Measurements from ENCODE around the gene SYNRG. TPM values are rescaled to one million over a fixed set of nuclear protein-coding genes. Genes with fewer than 3 reads are reported as not detected.
A peak's percentile ranks its signal among the peaks of the same experiment; 100 is the strongest.

The SYNRG gene
- total and polyA plus RNA-seq, 2 of the 13 experiments (the other 11 are each of a cell fraction or from before 2014, with no cell fraction given): 7.3 to 8.7 TPM

DNA sequence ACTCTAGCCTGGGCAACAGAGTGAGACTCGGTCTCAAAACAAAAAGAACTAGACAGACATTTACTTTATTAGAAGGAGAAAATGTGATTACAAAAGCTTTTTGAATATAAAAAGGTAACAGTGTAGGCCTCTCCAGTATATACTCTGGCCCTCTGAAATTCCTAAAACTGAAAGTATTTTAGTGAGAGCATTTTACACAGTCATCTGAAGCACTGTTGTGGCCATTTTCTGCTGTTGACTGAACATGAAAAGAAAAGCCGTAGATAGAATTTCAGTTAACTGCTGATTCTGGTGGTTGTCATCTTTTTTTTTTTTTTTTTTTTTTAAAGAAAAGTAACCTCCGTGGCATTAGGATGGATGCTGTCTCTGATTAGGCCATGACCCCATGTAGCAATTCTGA lies 103.9 kb downstream of the SYNRG start:
- intact Hi-C loops (cut with micrococcal nuclease; ENCODE audit: unreplicated experiment): no loop called here
- H3K4me2 ChIP-seq (ENCODE audit: low read depth, low read length): no peak overlapping the region
- H3K9ac ChIP-seq (ENCODE audit: insufficient read depth, low read depth, low read length): no peak overlapping the region
- no peak overlapping the region for H3K27ac ChIP-seq (ENCODE audit: extremely low read length, insufficient read depth, low read length)
- BruUV-seq (replicated peaks): no TSS peak
- in situ Hi-C loops (cut with HindIII; ENCODE audit: extremely low pct_ligation_motif_present, low pct_unique_long_range_greater_than_20kb): no loop called here
- H2AFZ ChIP-seq (ENCODE audit: low read length): no peak overlapping the region
- peaks cover 4 to 9% of the 10 kb centered on the region in 2 experiments; a peak in 4 of 5 replicates for H3K36me3 ChIP-seq (replicated peaks in 1 of 2; ENCODE audit: control insufficient read depth in 1 of 2, insufficient read depth in 2 of 2, low read length in 2 of 2)
- H4K20me1 ChIP-seq (ENCODE audit: insufficient read depth, low read length): 0 out of 2 replicates have a peak, but pooled peaks cover 3% of the 10 kb centered on the region
- CTCF ChIA-PET (ENCODE audit: low intra/inter-chr PET ratio, low total read pairs): no interaction called here
- H3K27me3 ChIP-seq (ENCODE audit: control insufficient read depth in 1 of 2, insufficient read depth in 2 of 2, low read length in 2 of 2): no peaks in the 10 kb centered on the region
- DNase-seq (ENCODE audit: low spot score) (no peak), FAIRE-seq (no peak), ATAC-seq (no peak)
- no peaks in the 10 kb centered on the region for H3K9me3 ChIP-seq (ENCODE audit: low read length)
- peaks cover 58% of the 10 kb centered on the region for H3K4me1 ChIP-seq (ENCODE audit: insufficient read depth, low read length)
- H3K79me2 ChIP-seq (ENCODE audit: insufficient read depth, low read length): peaks cover 83% of the 10 kb centered on the region
- TF ChIP-seq SAP130 (CRISPR knock-in tag; IDR thresholded peaks at IDR 0.05; ENCODE audit: low read depth): no peak
- TF ChIP-seq, protein P1, sequence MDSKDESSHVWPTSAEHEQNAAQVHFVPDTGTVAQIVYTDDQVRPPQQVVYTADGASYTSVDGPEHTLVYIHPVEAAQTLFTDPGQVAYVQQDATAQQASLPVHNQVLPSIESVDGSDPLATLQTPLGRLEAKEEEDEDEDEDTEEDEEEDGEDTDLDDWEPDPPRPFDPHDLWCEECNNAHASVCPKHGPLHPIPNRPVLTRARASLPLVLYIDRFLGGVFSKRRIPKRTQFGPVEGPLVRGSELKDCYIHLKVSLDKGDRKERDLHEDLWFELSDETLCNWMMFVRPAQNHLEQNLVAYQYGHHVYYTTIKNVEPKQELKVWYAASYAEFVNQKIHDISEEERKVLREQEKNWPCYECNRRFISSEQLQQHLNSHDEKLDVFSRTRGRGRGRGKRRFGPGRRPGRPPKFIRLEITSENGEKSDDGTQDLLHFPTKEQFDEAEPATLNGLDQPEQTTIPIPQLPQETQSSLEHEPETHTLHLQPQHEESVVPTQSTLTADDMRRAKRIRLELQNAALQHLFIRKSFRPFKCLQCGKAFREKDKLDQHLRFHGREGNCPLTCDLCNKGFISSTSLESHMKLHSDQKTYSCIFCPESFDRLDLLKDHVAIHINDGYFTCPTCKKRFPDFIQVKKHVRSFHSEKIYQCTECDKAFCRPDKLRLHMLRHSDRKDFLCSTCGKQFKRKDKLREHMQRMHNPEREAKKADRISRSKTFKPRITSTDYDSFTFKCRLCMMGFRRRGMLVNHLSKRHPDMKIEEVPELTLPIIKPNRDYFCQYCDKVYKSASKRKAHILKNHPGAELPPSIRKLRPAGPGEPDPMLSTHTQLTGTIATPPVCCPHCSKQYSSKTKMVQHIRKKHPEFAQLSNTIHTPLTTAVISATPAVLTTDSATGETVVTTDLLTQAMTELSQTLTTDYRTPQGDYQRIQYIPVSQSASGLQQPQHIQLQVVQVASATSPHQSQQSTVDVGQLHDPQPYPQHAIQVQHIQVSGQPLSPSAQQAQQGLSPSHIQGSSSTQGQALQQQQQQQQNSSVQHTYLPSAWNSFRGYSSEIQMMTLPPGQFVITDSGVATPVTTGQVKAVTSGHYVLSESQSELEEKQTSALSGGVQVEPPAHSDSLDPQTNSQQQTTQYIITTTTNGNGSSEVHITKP (CRISPR knock-in tag; IDR thresholded peaks at IDR 0.05; ENCODE audit: low read depth): no peak
- no peak overlapping the region for H3K4me3 ChIP-seq (replicated peaks in 1 of 3; ENCODE audit: insufficient read depth in 1 of 3, low read depth in 2 of 3, low read length in 3 of 3)
- 89% methylated on average over 3 of the region's 3 CpGs for WGBS (ENCODE audit: low lambda C conversion rate)
- POLR2A ChIA-PET: no interaction called here

DNA sequence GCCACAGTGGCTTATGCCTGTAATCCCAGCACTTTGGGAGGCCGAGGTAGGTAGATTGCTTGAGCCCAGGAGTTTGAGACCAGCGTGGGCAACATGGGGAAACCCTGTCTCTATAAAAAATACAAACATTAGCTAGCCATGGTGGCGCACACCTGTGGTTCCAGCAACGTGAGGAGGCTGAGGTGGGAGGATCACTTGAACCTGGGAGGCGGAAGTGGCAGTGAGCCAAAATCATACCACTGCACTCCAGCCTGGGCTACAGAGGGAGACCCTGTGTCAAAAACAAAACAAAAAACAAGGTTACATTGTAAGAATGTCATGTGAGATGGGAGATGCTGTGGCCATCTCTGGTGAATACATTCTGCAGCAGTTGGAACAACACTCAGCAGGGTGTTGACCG lies 106.1 kb downstream of the SYNRG start:
- FAIRE-seq (no peak), DNase-seq (ENCODE audit: low spot score) (no peak), ATAC-seq (no peak)
- Histone ChIP-seq H3K4me1 (ENCODE audit: insufficient read depth, low read length) (peaks cover 67% of the 10 kb centered on the region), H4K20me1 (ENCODE audit: insufficient read depth, low read length) (0 out of 2 replicates have a peak, but pooled peaks cover 3% of the 10 kb centered on the region), H3K36me3 (replicated peaks in 1 of 2; ENCODE audit: control insufficient read depth in 1 of 2, insufficient read depth in 2 of 2, low read length in 2 of 2) (peaks cover 3 to 5% of the 10 kb centered on the region in 2 experiments; a peak in 4 of 5 replicates), H3K27ac (ENCODE audit: extremely low read length, insufficient read depth, low read length) (peak overlapping the region; percentile 86), H3K4me3 (replicated peaks in 1 of 3; ENCODE audit: insufficient read depth in 1 of 3, low read depth in 2 of 3, low read length in 3 of 3) (no peak overlapping the region), H3K79me2 (ENCODE audit: insufficient read depth, low read length) (peaks cover 88% of the 10 kb centered on the region), H3K9ac (ENCODE audit: insufficient read depth, low read depth, low read length) (no peak overlapping the region), H3K9me3 (ENCODE audit: low read length) (no peaks in the 10 kb centered on the region), H3K4me2 (ENCODE audit: low read depth, low read length) (no peak overlapping the region), H2AFZ (ENCODE audit: low read length) (no peak overlapping the region), H3K27me3 (ENCODE audit: control insufficient read depth in 1 of 2, insufficient read depth in 2 of 2, low read length in 2 of 2) (no peaks in the 10 kb centered on the region)
- intact Hi-C loops (cut with micrococcal nuclease; ENCODE audit: unreplicated experiment): no loop called here
- WGBS (ENCODE audit: low lambda C conversion rate): 95% methylated on average over 6 of the region's 6 CpGs
- TF ChIP-seq ZMYM3 (CRISPR knock-in tag; IDR thresholded peaks at IDR 0.05) (peak; percentile 13; the same call in 1 of the 2 replicates), ZZZ3 (CRISPR knock-in tag; IDR thresholded peaks at IDR 0.05; ENCODE audit: borderline replicate concordance) (no peak), ZNF501 (CRISPR knock-in tag; IDR thresholded peaks at IDR 0.05) (no peak), ZNF343 (CRISPR knock-in tag; IDR thresholded peaks at IDR 0.05) (no peak), ZNF460 (CRISPR knock-in tag; IDR thresholded peaks at IDR 0.05; ENCODE audit: borderline replicate concordance) (peak; percentile 64; the same call in 1 of the 2 replicates), HNRNPLL (IDR thresholded peaks at IDR 0.05; ENCODE audit: low read depth, low read length, poor library complexity, severe bottlenecking) (no peak), DPF2 (CRISPR knock-in tag; IDR thresholded peaks at IDR 0.05; ENCODE audit: borderline replicate concordance, low read depth) (no peak), GATAD1 (CRISPR knock-in tag; IDR thresholded peaks at IDR 0.05) (no peak), ZSCAN29 (CRISPR knock-in tag; conservative IDR thresholded peaks at IDR 0.05) (no peak)
- TF ChIP-seq, protein P2, sequence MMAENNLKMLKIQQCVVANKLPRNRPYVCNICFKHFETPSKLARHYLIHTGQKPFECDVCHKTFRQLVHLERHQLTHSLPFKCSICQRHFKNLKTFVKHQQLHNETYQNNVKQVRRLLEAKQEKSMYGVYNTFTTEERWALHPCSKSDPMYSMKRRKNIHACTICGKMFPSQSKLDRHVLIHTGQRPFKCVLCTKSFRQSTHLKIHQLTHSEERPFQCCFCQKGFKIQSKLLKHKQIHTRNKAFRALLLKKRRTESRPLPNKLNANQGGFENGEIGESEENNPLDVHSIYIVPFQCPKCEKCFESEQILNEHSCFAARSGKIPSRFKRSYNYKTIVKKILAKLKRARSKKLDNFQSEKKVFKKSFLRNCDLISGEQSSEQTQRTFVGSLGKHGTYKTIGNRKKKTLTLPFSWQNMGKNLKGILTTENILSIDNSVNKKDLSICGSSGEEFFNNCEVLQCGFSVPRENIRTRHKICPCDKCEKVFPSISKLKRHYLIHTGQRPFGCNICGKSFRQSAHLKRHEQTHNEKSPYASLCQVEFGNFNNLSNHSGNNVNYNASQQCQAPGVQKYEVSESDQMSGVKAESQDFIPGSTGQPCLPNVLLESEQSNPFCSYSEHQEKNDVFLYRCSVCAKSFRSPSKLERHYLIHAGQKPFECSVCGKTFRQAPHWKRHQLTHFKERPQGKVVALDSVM (CRISPR knock-in tag; IDR thresholded peaks at IDR 0.05): peak; percentile 50; the same call in 1 of the 2 replicates
- BruUV-seq (replicated peaks): no TSS peak
- ChIA-PET POLR2A (interaction anchor here (1.6 to 1.9 kb wide), 4 partner anchors 12 to 15 kb away, joined by 7 to 25 read pairs (median 22); partner anchors contain the start of gene DUSP14), CTCF (ENCODE audit: low intra/inter-chr PET ratio, low total read pairs) (no interaction called here)
- in situ Hi-C loops (cut with HindIII; ENCODE audit: extremely low pct_ligation_motif_present, low pct_unique_long_range_greater_than_20kb): no loop called here

Data from HepG2 (cell line).